HCEC 1CT (cell line): ENCODE measurements around the gene KIAA1217.

ENCODE experiments used
- DNase-seq: peaks from one replicate; pipeline ENCODE4 v3.0.0-alpha.2; 2017

KIAA1217 gene

GRCh38 chr10:24448351-24448999 lies 239.5 kb downstream of the KIAA1217 start:
- DNase-seq = peak; percentile 37

- no peak for DNase-seq
Measured at GRCh38 chr10:24449321-24449740, 240.4 kb downstream of the KIAA1217 start.

GRCh38 chr10:24449769-24450310 lies 240.9 kb downstream of the KIAA1217 start:
- DNase-seq = no peak

- no peak for DNase-seq
Measured at GRCh38 chr10:24451325-24451820, 242.4 kb downstream of the KIAA1217 start.

GRCh38 chr10:24452030-24452429 lies 243.1 kb downstream of the KIAA1217 start:
- DNase-seq = no peak

- DNase-seq = no peak
Measured at GRCh38 chr10:24453404-24453830, 244.5 kb downstream of the KIAA1217 start.

GRCh38 chr10:24453973-24454372 lies 245.0 kb downstream of the KIAA1217 start:
- DNase-seq = no peak

- no peak for DNase-seq
Measured at GRCh38 chr10:24455447-24455846, 246.5 kb downstream of the KIAA1217 start.

GRCh38 chr10:24456322-24456721 lies 247.4 kb downstream of the KIAA1217 start:
- DNase-seq = peak; percentile 82

GRCh38 chr10:24457661-24458318 lies 248.9 kb downstream of the KIAA1217 start:
- DNase-seq = no peak

- DNase-seq = no peak
Measured at GRCh38 chr10:24459836-24460235, 250.9 kb downstream of the KIAA1217 start.

GRCh38 chr10:24462291-24462813 lies 253.4 kb downstream of the KIAA1217 start:
- no peak for DNase-seq

GRCh38 chr10:24462889-24463552 lies 254.1 kb downstream of the KIAA1217 start:
- DNase-seq = no peak

GRCh38 chr10:24463611-24464426 lies 254.9 kb downstream of the KIAA1217 start:
- peak; percentile 84 for DNase-seq

- peak; percentile 33 for DNase-seq
Measured at GRCh38 chr10:24465124-24465874, 256.4 kb downstream of the KIAA1217 start.

GRCh38 chr10:24465891-24466818 lies 257.2 kb downstream of the KIAA1217 start:
- DNase-seq = peak; percentile 79

GRCh38 chr10:24467136-24467535 lies 258.2 kb downstream of the KIAA1217 start:
- DNase-seq = no peak

- no peak for DNase-seq
Measured at GRCh38 chr10:24467605-24468004, 258.7 kb downstream of the KIAA1217 start.

- no peak for DNase-seq
Measured at GRCh38 chr10:24468281-24468751, 259.4 kb downstream of the KIAA1217 start.

- no peak for DNase-seq
Measured at GRCh38 chr10:24469993-24470392, 261.1 kb downstream of the KIAA1217 start.
